ENCODE results near the gene BAIAP2L2.
"Not testable (repeated sequence)": the region's sequence is repeated elsewhere in the genome, so short reads cannot be mapped to it uniquely, and the experiment has no call there.

BAIAP2L2 gene

DNA sequence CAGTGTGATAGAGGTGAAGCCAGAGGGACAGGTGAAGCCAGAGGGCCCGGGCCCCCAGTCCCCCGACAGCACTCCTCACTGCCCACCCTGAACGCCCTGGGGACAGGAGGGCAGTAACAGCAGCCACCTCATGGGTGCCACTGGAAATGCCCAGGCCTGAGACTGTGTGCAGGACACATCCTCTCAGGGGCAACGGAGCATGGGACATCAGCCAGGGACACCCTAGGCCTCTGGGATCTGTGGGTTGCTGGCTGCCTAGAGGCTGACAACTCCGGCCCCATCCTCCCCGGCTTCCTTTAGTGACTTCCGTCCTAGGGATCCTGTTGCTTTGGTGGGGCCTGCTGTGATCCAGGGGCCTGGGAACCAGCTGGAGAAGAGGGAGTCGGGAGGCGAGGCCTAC, 17.4 kb upstream of the BAIAP2L2 start:
- no peak for DNase-seq

DNA sequence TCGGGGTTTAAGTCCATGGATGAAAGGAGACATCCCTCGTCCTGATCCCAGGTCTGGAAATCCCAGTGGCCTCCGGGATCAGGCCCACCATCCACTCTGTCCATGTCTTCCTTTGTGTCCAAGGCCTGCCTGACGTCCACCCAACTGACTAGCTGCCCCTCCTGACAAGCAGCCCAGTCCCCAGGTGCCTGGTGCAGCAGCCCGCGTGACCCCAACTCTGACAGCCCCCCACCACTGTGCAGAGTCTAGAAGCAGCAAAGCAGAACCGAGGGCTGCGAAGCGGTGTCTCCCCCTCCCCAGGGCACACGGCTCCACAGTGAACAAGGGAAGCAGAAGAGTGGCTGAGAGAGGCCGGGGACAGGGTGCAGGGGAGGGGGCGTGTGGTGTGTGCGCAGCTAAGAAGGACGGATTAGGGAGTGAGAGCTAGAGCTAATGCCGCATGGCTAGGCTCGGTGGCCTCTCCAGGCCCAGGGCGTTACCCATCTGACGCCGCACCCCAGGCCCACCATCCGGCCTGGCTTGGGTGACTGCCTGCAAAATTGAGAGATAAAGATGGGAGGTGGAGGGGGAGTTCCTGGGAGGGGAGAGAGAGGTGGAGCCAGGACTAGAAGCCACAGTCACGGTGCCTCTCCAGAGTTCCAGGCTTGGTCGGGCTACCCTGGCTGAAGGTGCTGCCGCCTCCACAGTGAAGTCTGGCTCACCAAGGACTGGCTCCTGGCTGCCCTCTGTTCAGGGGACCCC, 16.6 kb upstream of the BAIAP2L2 start:
- DNase-seq, result no peak

DNA sequence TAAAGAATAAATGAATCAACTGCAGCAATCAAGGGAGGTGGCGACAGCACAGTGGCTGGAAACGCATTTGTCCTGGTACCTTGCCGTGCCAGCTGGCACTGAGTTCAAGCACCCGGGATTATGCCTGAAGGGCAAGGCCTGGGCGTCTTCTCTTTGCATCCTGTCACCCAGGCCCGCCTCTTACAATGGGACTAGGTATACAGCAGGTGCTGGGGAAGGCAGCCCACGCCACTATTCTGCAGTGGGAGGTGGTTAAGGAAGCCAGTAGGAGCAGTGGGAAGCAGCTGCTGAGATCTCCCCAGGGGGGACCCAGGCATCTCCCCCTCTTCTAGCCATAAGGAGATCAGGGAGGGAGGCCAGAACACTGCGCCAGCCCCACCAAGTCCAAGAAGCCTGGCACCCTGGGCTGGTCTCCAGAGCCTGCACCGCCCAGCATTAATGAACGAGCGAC, 15.3 kb upstream of the BAIAP2L2 start:
- DNase-seq, result no peak

DNA sequence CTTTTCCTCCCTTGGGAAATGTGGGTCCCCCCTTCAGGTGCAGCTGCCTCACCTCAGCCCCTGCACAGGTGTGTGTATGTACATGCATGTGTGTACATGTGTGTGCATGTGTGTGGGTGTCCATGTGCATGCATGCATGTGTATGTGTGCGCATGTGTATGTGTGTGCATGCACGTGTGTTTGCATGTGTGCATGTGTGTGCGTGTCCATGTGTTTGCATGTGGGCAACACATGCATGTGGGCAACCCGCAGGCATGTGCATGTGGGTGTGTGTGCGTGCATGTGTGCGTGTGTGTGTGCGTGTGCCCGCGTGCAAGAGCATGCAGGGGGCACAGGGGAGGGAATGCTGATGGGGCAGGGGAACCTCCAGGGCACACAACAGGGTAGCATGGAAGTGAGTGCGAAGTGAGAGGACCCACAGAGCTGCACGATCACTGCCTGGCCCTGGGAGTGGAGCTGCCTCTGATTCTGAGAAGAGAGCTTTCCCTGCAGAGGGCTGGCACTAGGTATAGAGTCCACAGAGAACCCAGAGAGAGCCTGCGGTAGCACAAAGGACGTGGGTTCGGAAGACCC, 14.6 kb upstream of the BAIAP2L2 start:
- no peak for DNase-seq

DNA sequence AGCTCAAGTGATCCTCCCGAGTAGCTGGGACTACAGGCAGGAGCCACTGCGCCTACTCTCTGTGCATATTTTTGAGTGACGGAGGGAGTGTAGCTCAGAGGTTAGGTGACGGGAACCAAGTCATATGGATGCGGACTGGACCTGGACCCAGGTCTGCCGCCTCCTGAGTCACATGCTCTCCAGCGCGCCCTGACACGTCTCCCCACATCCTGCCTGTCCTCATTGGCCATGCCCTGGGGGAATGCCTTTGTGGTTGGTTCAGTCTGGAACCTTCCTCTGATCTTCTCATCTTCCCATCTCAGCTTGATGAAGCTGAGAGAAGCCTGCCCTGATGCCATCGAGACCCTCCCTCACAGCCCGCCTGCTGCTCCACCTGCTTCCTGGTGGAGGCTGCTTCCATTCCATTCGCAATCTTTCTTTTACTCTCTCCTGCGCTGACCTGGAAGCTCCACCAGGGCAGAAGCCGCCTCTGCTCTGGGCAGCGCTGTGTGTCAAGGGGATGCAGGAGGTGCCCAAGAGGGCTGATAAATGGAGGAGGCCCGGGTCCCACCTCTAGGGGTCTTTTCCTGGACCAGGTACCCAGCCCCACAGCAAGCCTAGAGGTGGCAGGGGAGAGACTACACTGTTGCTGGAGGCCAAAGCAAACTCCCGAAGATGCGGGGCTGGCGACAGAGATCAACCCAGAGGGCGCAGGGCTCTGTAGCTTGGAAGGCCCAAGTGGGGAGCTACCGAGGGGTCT, 13.9 kb upstream of the BAIAP2L2 start:
- no peak for DNase-seq

DNA sequence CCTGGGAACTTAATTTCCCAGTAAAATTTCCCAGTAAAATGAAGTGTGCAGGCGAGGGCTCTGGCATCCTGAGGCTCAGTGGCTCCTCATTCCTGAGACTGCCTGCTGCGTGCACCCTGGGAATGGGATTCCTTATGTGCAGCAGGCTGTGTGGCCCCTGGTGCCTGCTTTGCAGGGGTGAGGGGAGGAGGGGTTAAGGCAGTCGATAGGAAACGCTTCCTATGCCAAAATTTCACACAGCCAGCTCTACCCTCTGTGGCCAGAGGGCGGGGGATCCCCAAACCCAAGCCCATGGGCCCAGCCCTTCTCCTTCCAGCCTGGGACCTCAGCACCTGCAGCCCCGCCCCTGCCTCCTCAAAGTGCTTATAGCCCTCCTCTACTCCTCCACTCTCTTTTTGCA, 12.1 kb upstream of the BAIAP2L2 start:
- no peak for DNase-seq

DNA sequence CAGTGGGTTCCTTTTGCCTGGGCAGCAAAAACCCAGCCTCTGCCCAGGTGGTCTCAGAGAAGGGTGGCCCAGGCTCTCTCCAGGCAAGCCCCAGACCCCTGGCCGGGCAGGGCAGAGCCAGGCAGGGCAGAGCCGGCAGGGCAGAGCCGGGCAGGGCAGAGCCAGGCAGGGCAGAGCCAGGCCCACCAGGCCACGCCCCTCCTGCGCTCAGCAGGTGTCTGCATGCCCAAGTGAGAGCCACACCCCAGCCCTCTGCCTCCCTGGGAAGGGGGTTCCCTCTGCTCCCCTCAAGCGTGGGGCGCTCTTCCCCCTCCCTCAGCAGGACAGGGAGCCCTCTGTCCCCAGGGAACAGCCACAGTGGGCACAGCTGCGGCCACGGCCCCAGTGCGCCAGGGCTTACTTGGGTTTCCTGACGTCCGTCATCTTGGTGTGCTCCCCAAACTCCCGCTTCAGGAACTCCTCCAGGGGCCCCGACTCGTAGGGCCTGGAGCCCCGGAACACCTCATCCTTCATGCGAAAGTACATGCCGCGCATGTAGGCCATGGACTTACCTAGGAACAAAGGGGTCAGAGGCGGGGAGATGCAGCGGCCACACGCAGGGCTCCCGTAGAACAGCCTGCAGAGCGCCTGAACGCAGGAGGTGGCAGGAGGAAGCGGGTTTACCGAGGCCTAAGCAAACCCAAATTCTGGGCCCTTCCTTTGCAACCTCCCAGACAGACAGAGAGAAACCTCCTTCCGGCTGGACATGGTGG, 10.1 kb upstream of the BAIAP2L2 start:
- no peak for DNase-seq

DNA sequence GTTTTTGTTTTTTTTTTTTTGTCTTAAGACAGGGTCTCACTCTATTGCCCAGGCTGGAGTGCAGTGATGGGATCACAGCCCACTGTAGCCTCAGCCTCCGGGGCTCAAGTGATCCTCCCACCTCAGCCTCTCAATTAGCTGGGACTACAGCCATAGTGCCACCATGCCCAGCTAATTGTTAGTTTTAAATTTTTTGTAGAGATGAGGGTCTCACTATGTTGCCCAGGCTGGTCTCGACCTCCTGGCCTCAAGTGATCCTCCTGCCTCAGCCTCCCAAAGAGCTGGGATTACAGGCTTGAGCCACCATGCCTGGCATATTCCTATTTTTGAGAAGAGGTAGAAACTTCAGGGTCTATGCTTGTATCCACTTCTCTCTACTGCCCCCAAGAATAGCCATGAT, 8.3 kb upstream of the BAIAP2L2 start:
- not testable (repeated sequence) for DNase-seq

DNA sequence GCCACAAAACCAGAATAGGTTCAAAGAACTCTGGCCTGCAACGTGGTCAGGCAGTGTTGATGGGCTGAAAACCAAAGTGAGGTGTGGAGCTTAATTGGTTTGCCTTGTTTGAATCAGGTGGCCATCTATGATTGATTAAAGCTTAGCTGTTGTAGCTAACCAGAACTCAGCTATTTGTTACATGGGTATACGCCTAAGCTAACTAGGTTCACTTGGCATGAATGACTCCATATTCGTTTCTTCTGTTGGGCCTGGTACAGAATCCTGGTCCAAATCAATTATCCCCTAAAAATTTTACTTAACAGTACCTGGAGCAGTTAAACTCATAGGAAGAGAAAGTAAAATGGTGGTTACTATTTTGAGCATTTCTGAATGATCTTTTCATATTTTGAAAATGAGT, 7.7 kb upstream of the BAIAP2L2 start:
- no peak for DNase-seq

DNA sequence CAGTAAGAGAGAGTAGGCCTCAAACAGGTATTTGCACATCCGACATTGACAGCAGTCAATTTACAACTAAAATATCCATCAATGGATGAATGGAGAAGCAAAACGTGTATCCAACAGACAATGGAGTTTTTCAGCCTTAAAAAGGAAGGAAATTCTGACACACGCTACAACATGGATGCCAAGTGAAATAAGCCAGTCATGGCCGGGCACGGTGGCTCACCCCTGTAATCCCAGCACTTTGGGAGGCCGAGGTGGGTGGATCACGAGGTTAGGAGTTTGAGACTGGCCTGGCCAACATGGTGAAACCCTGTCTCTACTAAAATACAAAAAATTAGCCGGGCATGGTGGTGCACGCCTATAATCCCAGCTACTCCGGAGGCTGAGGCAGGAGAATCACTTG, 7.1 kb upstream of the BAIAP2L2 start:
- DNase-seq, result not testable (repeated sequence)

DNA sequence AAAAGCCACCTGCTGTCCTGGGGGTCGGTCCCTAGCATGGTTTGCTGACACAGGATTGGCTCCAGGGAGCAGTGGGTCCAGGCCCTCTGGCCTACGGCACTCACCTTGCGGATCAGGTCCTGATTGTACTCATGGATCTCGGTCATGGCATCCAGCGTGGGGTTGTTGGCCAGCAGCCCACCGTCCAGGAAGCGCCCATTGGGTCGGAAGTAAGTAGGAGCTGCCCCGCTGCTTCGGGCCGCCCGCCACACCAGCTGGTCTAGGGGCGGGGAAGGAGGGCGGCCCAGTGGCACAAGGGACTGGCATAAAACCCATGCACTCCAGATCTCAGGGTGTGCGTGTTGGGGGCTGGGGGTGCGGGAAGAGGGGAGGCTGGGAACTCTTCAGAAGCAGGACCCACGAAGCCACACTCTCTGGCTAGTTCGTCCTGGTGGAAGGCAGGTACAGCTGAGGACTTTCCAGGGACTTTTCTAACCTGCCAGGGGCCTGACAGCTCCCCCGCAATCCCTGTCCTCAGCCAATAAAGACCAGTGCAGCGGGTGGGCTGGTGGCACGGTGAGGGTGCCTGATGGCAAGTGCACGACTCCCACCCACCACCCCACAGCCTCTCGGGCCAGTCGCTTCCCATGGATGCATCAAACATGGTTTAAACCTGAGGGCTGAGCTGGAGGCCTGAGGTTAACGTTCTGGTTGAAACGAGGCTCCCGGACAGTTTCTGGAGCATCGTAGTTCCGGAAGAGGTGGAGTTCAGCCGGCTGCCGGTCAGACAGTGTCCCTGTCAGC, 5.1 kb upstream of the BAIAP2L2 start:
- no peak for DNase-seq

DNA sequence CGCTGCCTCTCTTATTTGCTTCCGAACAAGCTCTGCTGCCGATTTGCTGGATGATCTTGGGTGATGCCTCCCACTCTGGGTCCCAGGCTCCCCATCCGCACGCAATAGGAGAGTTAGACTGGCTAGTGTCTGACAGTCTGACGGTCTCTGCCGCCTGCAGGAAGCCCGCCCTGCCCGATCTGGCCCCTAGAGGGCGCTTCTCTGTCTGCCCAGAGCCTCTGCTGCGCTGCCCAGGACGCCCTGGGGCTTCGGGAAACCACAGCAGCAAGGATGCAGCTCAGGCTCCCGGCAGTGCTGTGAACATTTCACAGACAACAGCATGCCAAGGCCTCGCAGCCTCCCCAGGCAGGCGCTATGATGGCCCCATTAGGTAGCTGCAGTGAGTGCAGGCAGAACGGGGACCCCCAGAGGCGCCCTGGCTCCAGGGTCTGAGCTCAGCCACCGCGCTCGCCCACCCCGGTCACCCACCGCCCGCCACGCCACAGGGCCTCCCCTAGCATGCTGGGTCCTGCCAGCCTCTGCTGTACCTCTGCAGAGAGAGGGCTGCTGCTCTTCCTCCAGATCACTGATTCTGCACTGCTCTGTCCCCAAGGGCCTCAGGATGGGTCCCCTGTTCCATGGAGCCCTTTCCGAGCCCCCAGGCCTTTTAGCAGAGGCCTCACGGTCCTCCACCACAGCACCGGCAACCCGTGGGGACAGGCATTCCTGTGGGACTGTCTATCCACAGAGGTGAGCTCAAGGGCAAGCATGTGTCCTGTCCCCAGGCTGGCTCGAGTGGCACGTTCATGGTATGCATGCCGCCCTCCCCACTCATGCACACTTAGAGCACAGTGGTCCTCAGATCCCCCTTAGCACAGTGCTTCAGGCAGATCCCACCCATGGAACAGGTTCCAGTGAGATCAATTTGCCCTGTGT, 4.3 kb upstream of the BAIAP2L2 start:
- peak; percentile 72 for DNase-seq

DNA sequence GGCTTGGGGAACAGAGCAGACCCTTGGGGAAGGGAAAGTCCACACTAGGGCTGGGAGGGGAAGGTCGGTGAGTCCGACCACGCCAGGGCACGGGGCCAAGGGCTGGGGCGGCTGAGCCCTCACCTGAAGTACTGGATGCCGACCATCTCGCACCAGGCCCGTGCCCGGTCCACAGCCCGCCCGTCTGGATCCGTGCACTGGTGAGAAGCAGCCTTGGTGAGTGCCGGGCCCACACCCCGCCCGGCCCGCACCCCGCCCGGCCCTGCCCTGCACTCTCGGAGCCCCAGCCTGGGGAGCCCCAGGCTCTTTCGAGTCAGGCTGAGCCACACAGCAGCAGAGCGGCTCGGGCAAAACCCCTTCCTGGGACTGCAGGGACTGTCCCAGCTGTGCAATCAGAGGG, 1.9 kb upstream of the BAIAP2L2 start:
- DNase-seq, result no peak

DNA sequence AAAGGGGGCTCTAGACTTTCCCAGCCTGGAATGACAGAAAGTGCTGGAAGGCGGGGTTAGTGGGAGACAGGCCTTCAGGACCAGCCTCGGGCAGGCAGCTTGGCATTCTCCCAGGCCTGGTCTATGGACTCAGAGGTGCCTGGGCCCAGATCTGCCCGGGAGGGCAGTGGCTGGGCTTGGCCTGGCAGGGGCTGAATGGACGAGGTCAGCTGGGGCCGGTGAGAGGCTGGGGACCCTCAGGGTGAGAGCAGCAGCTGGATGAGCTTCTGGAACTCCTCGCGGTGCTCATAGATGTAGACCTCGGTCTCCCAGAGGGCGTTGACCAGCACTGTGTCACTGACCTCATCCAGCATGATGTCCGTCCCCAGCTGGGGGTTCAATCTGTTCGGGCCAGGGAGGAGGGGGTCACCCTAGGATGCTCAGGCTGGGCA, 1.5 kb upstream of the BAIAP2L2 start:
- DNase-seq, result no peak

DNA sequence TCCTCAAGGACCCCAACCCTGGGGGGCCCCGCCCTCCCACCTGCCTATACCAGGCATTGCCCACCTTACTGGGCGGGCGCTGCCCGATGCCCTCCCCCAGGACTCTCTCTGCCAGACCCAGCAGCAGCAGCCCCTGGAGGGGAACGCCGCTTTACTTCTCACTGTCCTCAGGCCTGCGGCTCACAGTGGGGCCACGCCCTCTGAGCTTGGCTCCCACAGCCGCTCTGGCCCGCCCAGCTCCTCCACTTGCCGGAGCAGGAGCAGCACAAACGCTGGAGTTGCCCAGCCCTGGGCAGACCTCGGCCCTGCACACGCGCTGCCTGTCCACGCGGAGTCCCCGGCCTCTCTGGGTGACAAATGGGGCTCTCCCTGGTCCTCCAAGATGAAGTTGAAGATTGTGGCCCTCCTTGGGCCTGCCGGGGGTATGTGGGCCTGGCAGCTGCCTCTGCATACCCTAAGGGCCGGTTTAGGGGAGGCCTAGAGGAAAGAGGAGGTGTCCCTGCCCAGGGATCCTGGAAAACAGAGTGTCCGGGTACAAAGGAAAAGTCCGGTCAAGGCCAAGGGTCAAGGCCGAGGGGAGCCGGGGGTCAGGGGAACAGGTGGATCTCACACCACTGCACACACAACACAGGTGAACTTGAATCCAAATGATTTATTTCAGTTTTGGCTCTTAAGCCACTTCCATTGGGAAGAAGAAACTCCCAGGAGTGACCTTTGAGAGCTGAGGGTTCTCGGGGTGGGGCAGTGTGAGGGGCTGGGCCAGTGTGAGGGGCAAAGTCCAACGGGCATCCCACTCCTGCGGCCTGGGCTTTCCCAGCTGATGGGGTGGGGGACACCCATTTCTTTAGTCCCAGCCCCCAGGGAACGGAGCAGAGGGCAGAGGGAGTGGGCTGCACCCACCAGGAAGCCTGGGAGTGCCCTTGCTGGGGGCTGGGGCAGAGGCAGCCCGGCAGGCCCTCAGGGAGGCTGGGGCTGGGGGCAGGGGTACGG, 674 bp upstream of the BAIAP2L2 start:
- no peak for DNase-seq

DNA sequence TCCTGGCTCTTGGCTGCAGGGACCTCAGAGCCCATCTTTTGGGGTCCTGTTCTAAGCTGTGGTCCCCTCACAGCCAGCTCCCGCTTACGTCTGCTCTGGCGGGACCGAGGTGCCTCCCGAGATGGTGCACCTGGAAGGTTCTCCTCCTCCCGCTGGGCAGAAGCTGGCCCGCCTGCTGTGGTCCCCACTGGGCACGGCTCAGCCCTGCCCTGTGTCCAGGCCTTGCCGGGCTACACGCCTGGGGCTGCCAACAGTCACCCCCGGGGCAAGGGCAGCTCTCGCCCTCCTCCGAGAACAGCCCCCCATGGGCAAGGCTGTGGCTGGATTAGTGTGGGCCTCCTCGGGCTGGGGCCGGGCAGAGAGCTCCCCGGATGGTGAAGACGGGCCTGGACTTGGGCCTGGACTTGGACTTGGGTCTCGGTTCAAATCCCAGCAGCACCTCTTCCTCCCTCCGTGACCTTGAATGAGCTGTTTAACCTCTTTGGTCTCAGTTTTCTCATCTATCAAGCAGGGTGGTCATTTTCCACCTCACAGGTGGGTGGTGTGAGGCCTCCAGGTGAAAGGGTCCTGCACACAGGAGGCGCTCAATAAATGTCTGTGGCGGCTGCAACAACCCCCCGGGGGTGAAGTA, 998 bp downstream of the BAIAP2L2 start:
- DNase-seq, result no peak

DNA sequence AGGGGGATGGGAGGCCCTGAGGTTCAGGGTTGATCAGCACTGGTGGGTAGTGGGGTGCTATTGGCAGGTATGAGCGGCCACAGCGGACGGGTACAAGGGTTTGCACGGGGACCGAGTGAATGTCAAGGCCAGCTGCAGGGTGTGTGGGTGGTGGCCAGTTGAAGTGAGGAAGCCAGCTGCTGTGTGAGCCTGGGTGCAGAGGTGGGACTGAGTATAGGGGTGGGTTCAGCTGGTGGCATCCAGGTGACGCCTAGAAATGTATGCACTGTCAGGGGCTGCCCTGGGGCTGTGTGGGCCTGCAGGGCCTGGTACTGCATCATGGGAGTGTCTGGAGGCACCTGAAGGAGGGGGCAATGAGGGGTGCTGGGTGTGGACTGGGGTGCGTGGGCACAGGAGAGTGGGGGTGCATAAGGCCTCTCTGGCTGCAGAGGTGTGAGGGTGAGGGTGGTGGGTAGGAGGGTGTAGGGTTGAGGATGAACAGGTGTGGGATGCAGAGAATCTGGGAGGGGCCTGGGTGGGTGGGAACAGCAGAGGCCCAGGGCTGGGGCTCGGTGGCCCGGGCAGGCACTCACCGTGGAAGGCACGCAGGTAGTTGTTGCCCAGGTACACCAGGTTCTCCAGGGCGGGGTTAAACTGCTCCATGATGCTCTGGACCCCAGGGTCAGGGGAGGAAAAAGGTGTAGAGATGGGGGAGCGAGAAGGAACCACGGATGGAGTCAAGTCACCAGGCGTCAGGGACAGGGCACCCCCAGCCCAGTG, 1.7 kb downstream of the BAIAP2L2 start:
- DNase-seq, result no peak

DNA sequence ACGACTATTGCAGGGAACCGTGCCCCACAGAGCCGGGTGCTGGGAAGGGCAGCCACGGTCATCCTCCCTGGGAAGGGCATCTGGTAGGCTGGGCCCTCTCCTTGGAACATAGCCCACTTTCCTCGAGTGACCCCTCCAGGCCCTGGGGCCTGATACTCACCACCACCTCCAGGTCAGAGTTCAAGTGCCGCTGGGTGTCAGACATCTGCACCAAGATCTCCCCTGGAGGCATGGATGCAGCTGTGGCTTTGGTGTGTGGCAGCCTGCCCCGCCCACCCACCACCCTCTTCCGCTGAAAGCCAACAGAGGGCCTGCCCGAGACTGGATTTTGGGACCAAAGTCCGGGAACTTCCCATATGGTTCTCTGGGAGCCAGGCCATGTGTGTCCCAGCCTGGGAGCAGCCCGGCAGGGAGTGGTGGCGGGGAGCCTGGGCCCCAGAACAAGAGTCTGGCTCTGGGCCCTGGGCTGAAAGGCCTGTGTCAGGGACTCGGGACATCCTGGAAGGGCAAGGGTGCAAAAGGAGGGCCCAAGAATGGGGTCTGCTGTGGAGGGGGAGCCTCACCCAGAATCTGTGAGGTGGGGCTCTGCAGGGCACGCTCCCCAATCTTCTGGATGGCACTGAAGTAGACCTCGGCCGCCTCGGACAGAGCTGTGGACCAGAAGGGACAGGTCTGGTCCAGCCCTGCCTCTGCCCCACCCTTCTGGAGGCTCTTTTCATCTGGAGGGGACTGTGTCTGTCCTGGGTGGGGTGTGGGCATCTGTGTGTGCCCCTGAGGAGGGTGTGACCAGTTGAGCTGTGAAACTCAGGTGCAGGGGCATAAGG, 2.6 kb downstream of the BAIAP2L2 start:
- no peak for DNase-seq
